ENCODE measurements around the gene FOXL1.

DNA sequence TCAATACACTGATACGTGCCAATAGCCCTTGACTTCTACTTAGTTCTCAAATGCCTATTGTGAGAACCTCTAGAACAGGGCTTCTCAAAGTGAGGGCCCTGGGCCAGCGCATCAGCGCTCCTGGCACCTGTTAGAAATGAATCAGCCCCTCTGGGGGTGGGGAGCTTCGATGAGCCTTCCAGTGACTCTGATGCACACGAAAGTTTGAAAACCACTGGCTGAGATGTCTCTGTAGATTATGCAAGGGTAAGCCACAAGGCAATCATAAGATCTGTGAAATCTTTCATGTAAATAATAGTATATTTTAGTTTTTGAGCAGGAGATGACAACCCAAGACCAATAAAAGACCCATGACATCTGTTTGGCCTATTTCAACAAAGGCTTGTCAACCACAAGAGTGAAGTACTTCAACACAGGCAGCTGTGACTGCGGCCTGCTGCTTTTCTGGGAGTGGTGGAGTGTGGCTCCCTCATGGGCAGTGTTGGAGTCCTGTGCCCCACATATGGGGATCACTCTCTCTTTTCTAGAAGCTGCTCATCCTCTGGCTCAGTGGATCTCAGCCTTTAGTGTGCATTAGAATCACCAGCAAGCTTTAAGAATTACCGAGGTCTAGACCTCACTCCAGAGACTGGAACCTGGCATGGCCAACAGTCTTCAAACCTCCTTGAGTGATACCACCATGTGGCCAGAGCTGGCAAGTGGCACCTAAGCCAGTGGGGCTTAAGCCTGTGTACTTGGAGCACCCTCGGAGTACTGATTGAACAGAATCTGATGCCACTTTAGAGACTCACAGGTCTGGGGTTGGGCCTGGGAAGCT is 29.1 kb upstream of the FOXL1 start:
- TF ChIP-seq, protein P1, sequence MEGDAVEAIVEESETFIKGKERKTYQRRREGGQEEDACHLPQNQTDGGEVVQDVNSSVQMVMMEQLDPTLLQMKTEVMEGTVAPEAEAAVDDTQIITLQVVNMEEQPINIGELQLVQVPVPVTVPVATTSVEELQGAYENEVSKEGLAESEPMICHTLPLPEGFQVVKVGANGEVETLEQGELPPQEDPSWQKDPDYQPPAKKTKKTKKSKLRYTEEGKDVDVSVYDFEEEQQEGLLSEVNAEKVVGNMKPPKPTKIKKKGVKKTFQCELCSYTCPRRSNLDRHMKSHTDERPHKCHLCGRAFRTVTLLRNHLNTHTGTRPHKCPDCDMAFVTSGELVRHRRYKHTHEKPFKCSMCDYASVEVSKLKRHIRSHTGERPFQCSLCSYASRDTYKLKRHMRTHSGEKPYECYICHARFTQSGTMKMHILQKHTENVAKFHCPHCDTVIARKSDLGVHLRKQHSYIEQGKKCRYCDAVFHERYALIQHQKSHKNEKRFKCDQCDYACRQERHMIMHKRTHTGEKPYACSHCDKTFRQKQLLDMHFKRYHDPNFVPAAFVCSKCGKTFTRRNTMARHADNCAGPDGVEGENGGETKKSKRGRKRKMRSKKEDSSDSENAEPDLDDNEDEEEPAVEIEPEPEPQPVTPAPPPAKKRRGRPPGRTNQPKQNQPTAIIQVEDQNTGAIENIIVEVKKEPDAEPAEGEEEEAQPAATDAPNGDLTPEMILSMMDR (IDR thresholded peaks at IDR 0.05), result no peak
- TF ChIP-seq POLR2A (IDR thresholded peaks at IDR 0.05), result no peak
